Panc1 (cell line): Measurements from ENCODE around the gene NTM.

Experiments used
- CTCF ChIP-seq: fragments of 450-650 bp; IDR thresholded peaks from 2 replicates; pipeline ENCODE4 v1.5.1; 2017; ENCODE audit warnings: mild to moderate bottlenecking
- POLR2AphosphoS5 ChIP-seq: IDR thresholded peaks from 2 replicates; pipeline ENCODE4 v1.6.1; 2012; ENCODE audit warnings: mild to moderate bottlenecking, low read depth, low read length, moderate library complexity
- REST ChIP-seq, 2 experiments: IDR thresholded peaks; 2 replicates each; pipeline ENCODE4 v1.6.1; 2011 to 2012; ENCODE audit warnings: low read depth in 2 of 2, control low read depth in 1 of 2, low read length in 1 of 2, mild to moderate bottlenecking in 1 of 2, moderate library complexity in 1 of 2; ENCODE audit not compliant: insufficient read depth in 1 of 2
- SIN3A ChIP-seq: IDR thresholded peaks from 2 replicates; pipeline ENCODE4 v1.6.1; 2012; ENCODE audit warnings: low read depth, mild to moderate bottlenecking, low read length, moderate library complexity, borderline replicate concordance; ENCODE audit not compliant: insufficient read depth
- TCF7L2 ChIP-seq: IDR thresholded peaks from 2 replicates; pipeline ENCODE4 v1.6.1; 2011; ENCODE audit warnings: mild to moderate bottlenecking, low read depth, low read length, inconsistent platforms

- no peak for TF ChIP-seq CTCF
- TF ChIP-seq SIN3A = no peak
- TF ChIP-seq REST (IDR thresholded peaks at IDR 0.05; ENCODE audit: insufficient read depth in 1 of 2, low read depth in 2 of 2, low read length in 1 of 2) = no peak
- TF ChIP-seq POLR2AphosphoS5 = no peak
- no peak for TF ChIP-seq TCF7L2
Measured at GRCh38 chr11:132111316-132111715, 740.9 kb downstream of the NTM start.
